ENCODE results near the gene CD300LG.
"Not testable (repeated sequence)": the region's sequence is repeated elsewhere in the genome, so short reads cannot be mapped to it uniquely, and the experiment has no call there.

CD300LG gene

DNA sequence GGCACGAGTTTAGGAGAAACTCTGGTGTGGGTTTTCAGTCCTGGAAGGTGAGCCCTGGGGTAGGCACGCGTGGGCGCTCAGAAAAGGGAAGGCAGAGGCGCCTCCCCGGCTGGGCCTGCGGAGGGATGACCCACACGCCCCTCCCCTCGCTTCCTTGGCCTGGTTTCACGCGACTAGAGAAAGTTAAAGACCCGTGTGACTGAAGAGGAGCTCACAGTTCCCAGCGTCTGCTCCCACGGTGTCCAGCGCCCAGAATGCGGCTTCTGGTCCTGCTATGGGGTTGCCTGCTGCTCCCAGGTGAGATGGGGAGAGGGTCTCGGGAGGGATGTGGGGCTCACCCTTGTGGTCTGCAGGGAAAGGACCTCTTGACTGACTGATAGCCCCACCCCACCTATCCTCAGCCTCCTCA, at the start of gene CD300LG:
TSS of gene CD300LG (plus strand) at position 214 of the 409 bp plus-strand sequence. CDS start at position 255, 41 bp downstream.
- DNase-seq (ENCODE audit: extremely low spot score), result no peak
- ChIA-PET POLR2A (interaction anchor here (1.0 to 1.3 kb wide), 3 partner anchors 9 to 67 kb away, joined by 3 to 5 read pairs (median 4); partner anchors contain the start of gene CFAP97D1), CTCF (interaction anchor here (0.6 to 2.9 kb wide), 11 partner anchors 9 to 484 kb away, joined by 3 to 25 read pairs (median 5); no protein-coding TSS in a partner anchor)
- TF ChIP-seq ELF4 (IDR thresholded peaks at IDR 0.05) (no peak), HDGF (IDR thresholded peaks at IDR 0.05; ENCODE audit: borderline replicate concordance) (no peak), TARDBP (IDR thresholded peaks at IDR 0.05) (no peak), FOXK2 (IDR thresholded peaks at IDR 0.05) (no peak), SP1 (IDR thresholded peaks at IDR 0.05) (no peak), SUZ12 (IDR thresholded peaks at IDR 0.05) (no peak), BHLHE40 (IDR thresholded peaks at IDR 0.05; ENCODE audit: borderline replicate concordance) (no peak), LEF1 (IDR thresholded peaks at IDR 0.05; ENCODE audit: borderline replicate concordance) (no peak), L3MBTL2 (conservative IDR thresholded peaks at IDR 0.05) (no peak), NFRKB (IDR thresholded peaks at IDR 0.05) (no peak), CTBP1 (IDR thresholded peaks at IDR 0.05; ENCODE audit: borderline replicate concordance) (no peak), FOXM1 (IDR thresholded peaks at IDR 0.05; ENCODE audit: borderline replicate concordance) (no peak)
- TF ChIP-seq, protein P1, sequence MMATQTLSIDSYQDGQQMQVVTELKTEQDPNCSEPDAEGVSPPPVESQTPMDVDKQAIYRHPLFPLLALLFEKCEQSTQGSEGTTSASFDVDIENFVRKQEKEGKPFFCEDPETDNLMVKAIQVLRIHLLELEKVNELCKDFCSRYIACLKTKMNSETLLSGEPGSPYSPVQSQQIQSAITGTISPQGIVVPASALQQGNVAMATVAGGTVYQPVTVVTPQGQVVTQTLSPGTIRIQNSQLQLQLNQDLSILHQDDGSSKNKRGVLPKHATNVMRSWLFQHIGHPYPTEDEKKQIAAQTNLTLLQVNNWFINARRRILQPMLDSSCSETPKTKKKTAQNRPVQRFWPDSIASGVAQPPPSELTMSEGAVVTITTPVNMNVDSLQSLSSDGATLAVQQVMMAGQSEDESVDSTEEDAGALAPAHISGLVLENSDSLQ (IDR thresholded peaks at IDR 0.05), result no peak

GRCh38 chr17:43798024-43798423, 49.0 kb upstream of the CD300LG start:
- DNase-seq (ENCODE audit: extremely low spot score); POLR2A ChIA-PET: not testable (repeated sequence)
- CTCF ChIA-PET, result interaction anchor here (0.6 kb wide), 1 partner anchor 30 kb away, joined by 3 read pairs; no protein-coding TSS in a partner anchor

- ChIA-PET CTCF (no interaction called here), POLR2A (interaction anchor here (1.5 to 1.8 kb wide), 2 partner anchors 20 to 34 kb away, joined by 3 to 4 read pairs; partner anchors contain the start of genes DUSP3 and MPP3)
- DNase-seq (ENCODE audit: extremely low spot score), result no peak
- TF ChIP-seq FOXM1 (IDR thresholded peaks at IDR 0.05; ENCODE audit: borderline replicate concordance) (no peak), L3MBTL2 (conservative IDR thresholded peaks at IDR 0.05) (no peak), ZNF384 (IDR thresholded peaks at IDR 0.05) (no peak), SUZ12 (IDR thresholded peaks at IDR 0.05) (no peak), TARDBP (IDR thresholded peaks at IDR 0.05) (no peak), LEF1 (IDR thresholded peaks at IDR 0.05; ENCODE audit: borderline replicate concordance) (no peak)
- TF ChIP-seq, protein P1 (IDR thresholded peaks at IDR 0.05), result no peak
Measured at GRCh38 chr17:43799047-43799446, 47.9 kb upstream of the CD300LG start.

DNA sequence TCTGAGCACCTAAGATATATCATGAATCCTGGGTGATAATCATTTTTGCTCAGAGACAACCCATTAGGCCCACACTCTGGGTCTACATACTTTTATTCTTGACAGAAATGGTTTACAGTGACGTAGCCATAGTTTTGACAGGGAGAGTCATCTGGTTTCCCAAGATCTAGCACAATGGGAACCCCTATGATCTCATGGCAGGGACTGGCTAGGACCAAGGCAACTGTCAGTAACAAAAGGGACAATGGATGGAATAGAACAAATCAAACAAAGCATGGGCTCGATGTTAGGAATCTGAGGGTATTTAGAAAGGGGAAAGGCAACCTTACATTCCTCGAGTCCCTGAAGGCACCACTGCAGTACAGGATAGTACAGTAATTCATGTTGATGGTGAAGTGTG, 46.2 kb upstream of the CD300LG start:
- ChIA-PET POLR2A (no interaction called here), CTCF (no interaction called here)
- DNase-seq (ENCODE audit: extremely low spot score), result no peak
- TF ChIP-seq BHLHE40 (IDR thresholded peaks at IDR 0.05; ENCODE audit: borderline replicate concordance), result no peak
- no peak for TF ChIP-seq CTBP1 (IDR thresholded peaks at IDR 0.05; ENCODE audit: borderline replicate concordance)
- TF ChIP-seq L3MBTL2 (conservative IDR thresholded peaks at IDR 0.05), result no peak
- TF ChIP-seq NFRKB (IDR thresholded peaks at IDR 0.05), result no peak
- TF ChIP-seq, protein P1 (IDR thresholded peaks at IDR 0.05), result no peak
- TF ChIP-seq TARDBP (IDR thresholded peaks at IDR 0.05), result no peak
- TF ChIP-seq ELF4 (IDR thresholded peaks at IDR 0.05), result no peak
- TF ChIP-seq SUZ12 (IDR thresholded peaks at IDR 0.05), result no peak
- no peak for TF ChIP-seq ZNF384 (IDR thresholded peaks at IDR 0.05)
- no peak for TF ChIP-seq FOXA1 (IDR thresholded peaks at IDR 0.05)
- no peak for TF ChIP-seq FOXM1 (IDR thresholded peaks at IDR 0.05; ENCODE audit: borderline replicate concordance)
- no peak for TF ChIP-seq LEF1 (IDR thresholded peaks at IDR 0.05; ENCODE audit: borderline replicate concordance)
- TF ChIP-seq SP1 (IDR thresholded peaks at IDR 0.05), result no peak
- TF ChIP-seq FOXK2 (IDR thresholded peaks at IDR 0.05), result no peak
- TF ChIP-seq HDGF (IDR thresholded peaks at IDR 0.05; ENCODE audit: borderline replicate concordance), result no peak
- TF ChIP-seq ARNT (IDR thresholded peaks at IDR 0.05), result no peak

GRCh38 chr17:43801844-43802243, 45.1 kb upstream of the CD300LG start:
- POLR2A ChIA-PET, result interaction anchor here (1.4 kb wide), 1 partner anchor 23 kb away, joined by 3 read pairs; the partner anchor contains the start of gene DUSP3
- DNase-seq (ENCODE audit: extremely low spot score), result no peak
- TF ChIP-seq LEF1 (IDR thresholded peaks at IDR 0.05; ENCODE audit: borderline replicate concordance) (no peak), FOXM1 (IDR thresholded peaks at IDR 0.05; ENCODE audit: borderline replicate concordance) (no peak), FOXK2 (IDR thresholded peaks at IDR 0.05) (no peak), CTBP1 (IDR thresholded peaks at IDR 0.05; ENCODE audit: borderline replicate concordance) (no peak), SP1 (IDR thresholded peaks at IDR 0.05) (no peak), L3MBTL2 (conservative IDR thresholded peaks at IDR 0.05) (no peak), TARDBP (IDR thresholded peaks at IDR 0.05) (no peak), SUZ12 (IDR thresholded peaks at IDR 0.05) (no peak), ZNF384 (IDR thresholded peaks at IDR 0.05) (no peak), NFRKB (IDR thresholded peaks at IDR 0.05) (no peak), ARNT (IDR thresholded peaks at IDR 0.05) (no peak), HDGF (IDR thresholded peaks at IDR 0.05; ENCODE audit: borderline replicate concordance) (no peak), ELF4 (IDR thresholded peaks at IDR 0.05) (no peak), BHLHE40 (IDR thresholded peaks at IDR 0.05; ENCODE audit: borderline replicate concordance) (no peak), FOXA1 (IDR thresholded peaks at IDR 0.05) (no peak)
- TF ChIP-seq, protein P1 (IDR thresholded peaks at IDR 0.05), result no peak
- CTCF ChIA-PET, result no interaction called here

- TF ChIP-seq ARNT (IDR thresholded peaks at IDR 0.05), result no peak
- no peak for TF ChIP-seq FOXM1 (IDR thresholded peaks at IDR 0.05; ENCODE audit: borderline replicate concordance)
- TF ChIP-seq LEF1 (IDR thresholded peaks at IDR 0.05; ENCODE audit: borderline replicate concordance), result no peak
- no peak for TF ChIP-seq ZNF384 (IDR thresholded peaks at IDR 0.05)
- no peak for TF ChIP-seq BHLHE40 (IDR thresholded peaks at IDR 0.05; ENCODE audit: borderline replicate concordance)
- no peak for TF ChIP-seq HDGF (IDR thresholded peaks at IDR 0.05; ENCODE audit: borderline replicate concordance)
- no peak for TF ChIP-seq FOXA1 (IDR thresholded peaks at IDR 0.05)
- TF ChIP-seq TARDBP (IDR thresholded peaks at IDR 0.05), result no peak
- TF ChIP-seq NFRKB (IDR thresholded peaks at IDR 0.05), result no peak
- TF ChIP-seq L3MBTL2 (conservative IDR thresholded peaks at IDR 0.05), result no peak
- TF ChIP-seq SUZ12 (IDR thresholded peaks at IDR 0.05), result no peak
- TF ChIP-seq ELF4 (IDR thresholded peaks at IDR 0.05), result no peak
- TF ChIP-seq, protein P1 (IDR thresholded peaks at IDR 0.05), result no peak
- TF ChIP-seq CTBP1 (IDR thresholded peaks at IDR 0.05; ENCODE audit: borderline replicate concordance), result no peak
- TF ChIP-seq FOXK2 (IDR thresholded peaks at IDR 0.05), result no peak
- no peak for TF ChIP-seq SP1 (IDR thresholded peaks at IDR 0.05)
- POLR2A ChIA-PET, result no interaction called here
- CTCF ChIA-PET, result no interaction called here
- no peak for DNase-seq (ENCODE audit: extremely low spot score)
Measured at GRCh38 chr17:43803758-43804157, 43.2 kb upstream of the CD300LG start.

All from HEK293T (cell line).